Skeletal muscle cell (primary cell): Measurements from ENCODE around the gene FUT2.

Source experiments
- DNase-seq: peaks from one replicate; pipeline ENCODE4 v3.0.0-alpha.2; 2010; ENCODE audit warnings: low read depth
- H3K4me3 ChIP-seq: 2 replicates; pipeline ENCODE4 v1.5.1; 2011; ENCODE audit warnings: low read depth, mild to moderate bottlenecking, control low read depth, low read length, moderate library complexity

The FUT2 gene

DNA sequence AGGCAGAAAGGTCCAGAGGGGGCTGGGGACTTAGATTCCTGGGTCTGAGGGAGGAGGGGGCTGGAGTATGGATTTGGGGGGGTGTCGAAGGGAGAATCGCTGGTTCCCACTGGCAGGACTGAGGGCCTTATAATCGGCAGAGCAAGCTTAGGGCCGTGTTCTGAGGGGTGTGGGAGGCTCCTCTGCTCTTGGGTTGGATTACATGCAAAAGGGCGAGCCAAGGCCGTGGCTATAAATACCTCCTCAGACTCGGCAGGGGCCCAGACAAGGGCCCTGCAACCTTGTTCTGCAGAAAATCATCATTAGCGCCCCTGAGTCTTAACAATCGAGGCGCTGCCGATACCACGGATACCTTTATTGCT lies 24.5 kb downstream of the FUT2 start:
- DNase-seq, result no peak
- peak overlapping the region; percentile 66 for H3K4me3 ChIP-seq

DNA sequence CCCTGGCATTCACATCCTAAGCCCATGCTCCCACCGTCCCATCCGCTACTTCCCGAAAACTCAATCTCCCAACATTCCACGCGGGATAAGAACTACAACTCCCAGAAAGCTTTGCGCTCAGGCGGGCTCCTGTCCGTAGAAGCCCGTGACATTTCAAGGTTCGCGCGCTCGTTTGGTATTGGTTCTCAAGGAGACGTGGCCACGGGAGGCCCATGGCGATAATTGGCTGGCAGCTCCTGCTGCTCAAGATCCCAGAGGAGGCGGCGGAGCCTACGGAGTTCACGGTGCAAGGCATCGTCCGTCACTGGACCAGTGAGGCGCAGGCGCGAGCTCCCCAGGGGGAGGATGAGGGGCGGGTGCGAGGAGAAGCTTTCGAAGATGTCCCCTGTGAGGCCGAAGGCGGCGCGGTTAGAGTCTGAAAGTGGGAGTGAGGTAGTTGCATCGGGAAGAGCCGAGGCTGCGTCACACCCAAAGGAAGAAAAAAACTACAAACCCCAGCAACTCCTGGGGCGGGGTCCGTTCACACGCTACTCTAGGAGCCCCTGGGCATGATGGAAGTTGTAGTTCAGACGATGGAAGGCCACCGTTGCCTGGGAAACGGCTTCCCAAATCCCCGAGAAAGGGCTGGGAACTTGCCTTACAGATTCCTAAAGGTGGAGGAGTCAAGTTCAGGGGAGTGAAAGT lies 25.0 kb downstream of the FUT2 start:
- peak; percentile 98 for DNase-seq
- peak overlapping the region; percentile 66 for H3K4me3 ChIP-seq

DNA sequence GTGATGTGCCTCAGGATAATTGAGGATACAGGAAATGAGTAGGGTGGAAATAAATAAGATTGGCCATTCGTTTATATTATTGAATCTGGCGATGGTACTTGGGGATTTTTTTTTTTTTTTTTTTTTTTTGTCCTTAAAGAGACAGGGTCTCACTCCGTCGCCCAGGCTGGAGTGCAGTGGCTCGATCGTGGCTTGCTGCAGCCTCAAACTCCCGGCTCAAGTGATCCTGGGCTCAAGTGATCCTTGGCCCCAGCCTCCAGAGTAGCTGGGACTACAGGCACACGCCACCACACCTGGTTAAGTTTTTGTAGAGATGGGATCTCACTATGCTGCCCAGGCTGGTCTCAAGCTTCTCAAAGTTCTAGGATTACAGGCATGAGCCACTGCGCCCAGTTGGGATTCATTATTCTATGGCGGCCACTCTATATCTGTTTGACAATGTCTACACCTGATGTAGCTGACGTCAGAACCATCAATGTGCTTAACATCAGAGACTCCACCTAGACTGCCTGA lies 26.5 kb downstream of the FUT2 start:
- DNase-seq, result no peak
- H3K4me3 ChIP-seq, result no peak overlapping the region

DNA sequence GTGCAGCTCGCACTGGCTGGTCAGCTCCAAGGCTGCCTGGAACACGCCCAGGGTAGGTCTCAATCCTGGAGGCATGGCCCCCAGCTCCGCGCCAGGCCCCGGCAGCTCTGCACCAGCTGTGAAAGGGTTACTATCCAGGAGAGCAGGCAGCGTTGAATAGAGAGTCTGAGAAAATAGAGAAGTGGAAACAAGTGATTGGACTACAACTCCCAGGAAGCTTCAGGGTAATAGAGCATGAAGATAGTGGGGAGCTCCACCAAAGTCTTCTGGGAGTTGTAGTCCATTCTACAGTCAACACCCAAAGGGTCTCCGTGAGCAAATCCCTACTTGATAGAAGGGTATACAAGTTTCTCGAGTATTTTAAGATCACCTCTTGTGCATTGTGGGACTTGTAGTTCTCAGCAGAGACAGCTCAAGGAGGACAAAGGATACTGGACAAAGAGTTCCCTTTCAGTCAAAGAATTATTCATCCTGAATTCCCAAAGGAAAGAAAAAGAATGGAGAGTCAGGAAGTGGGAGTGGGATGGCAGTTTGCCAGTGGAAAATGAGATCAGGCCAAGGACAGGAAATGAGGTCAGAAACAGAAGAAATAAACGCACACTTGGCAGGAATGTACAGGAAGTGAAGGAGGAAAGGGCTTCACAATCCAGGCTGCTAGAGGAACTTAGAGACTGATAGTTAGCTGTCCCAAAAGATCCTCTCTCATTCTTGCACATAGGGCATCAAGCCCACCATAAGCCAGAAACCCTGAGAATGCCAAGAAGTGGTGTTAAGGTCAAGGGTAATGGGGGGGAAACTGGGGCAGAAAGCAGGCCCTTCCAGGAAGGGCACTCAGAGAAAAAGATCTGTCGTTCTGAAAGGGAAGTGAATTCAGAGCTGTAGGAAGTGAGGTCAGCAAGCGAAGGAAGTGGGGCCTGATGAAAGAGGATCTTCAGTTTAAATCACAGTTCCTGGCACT lies 29.3 kb downstream of the FUT2 start:
- DNase-seq, result peak; percentile 84
- H3K4me3 ChIP-seq, result no peak overlapping the region

DNA sequence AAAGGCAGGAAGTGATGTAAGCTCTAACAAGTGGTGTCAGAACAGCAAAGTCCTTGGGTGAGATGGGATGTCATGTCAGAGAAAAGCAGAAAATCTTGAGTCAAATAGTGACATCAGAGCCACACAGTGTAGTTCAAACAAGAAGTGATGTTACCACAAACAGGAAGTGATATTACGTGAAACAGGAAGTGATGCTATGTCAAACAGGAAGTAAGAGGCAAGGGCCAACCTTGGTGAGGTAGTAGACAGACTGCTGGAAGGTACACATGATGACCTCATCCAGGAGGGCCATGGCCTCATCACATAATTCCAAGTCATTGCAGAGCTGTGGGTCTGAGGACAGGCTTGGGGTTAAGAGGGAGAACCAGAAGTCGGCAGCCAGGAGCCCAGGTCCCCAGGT lies 30.8 kb downstream of the FUT2 start:
- no peak for DNase-seq
- H3K4me3 ChIP-seq, result no peak overlapping the region

DNA sequence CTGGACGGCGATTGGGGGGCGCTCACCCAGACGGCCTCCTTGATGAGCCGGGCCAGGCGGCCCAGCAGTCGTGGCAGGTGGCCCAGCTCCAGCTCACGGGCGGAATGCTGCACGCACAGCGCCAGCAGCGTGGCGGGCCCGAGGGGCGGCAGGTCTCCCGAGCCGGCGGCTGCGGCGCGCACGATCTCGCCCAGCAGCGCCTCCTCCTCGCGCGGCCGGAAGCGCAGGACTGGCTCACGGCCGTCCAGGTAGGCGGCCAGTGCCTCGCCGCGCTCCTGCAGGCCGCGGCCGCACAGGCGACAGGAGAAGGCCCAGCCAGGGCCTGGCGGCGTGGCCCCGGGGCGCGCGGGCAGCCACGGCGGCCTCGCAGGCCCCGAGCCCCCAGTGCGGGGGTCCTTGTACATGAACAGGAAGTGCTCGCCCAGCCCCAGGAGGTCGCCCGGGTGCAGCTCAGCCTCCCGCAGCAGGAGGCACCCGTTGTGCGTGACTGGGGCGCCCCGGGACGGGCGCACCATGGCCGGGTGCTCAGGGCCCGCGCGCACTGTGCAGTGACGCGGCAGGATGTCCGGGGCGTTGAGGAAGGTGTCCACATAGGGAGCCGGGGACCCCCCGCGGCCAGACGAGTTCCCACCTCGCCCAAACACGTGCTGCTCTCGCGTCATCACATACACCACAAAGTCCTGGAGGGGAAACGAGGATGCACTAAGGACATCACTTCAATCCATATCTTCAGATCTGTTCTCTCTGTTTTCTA lies 33.3 kb downstream of the FUT2 start:
- H3K4me3 ChIP-seq, result peak overlapping the region; percentile 9
- no peak for DNase-seq

DNA sequence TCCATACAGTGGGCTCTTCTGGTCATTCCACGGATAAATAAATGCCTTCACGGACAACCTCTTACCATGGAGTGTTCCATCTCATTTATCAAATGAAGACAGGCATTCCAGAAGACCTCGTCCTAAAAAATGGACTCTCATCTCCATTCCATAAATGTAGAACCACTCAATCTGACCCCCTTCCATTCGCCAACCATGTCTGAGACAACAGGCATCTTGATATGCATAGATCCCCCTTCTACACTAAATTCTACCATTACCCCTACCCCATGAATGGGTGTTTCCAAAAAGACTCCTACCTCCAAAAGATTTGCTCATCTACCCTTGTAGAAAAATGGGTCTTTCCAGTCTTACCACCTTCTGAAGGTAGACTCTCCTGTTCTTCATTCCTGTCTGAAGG lies 35.7 kb downstream of the FUT2 start:
- no peak for DNase-seq
- no peak overlapping the region for H3K4me3 ChIP-seq

DNA sequence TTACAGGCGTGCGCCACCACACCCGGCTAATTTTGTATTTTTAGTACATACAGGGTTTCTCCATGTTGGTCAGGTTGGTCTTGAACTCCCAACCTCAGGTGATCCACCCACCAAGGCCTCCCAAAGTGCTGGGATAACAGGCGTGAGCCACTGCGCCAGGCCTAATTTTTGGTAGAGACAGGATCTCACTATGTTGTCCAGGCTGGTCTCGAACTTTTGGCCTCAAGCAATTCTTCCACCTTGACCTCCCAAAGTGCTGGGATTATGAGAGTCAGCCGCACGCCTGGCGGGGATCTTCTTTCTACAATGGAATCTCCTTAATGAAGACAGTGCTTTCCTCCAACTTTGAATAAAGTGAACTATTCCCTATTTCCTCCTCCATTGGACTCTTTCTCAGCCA lies 38.9 kb downstream of the FUT2 start:
- no peak overlapping the region for H3K4me3 ChIP-seq
- DNase-seq, result no peak

DNA sequence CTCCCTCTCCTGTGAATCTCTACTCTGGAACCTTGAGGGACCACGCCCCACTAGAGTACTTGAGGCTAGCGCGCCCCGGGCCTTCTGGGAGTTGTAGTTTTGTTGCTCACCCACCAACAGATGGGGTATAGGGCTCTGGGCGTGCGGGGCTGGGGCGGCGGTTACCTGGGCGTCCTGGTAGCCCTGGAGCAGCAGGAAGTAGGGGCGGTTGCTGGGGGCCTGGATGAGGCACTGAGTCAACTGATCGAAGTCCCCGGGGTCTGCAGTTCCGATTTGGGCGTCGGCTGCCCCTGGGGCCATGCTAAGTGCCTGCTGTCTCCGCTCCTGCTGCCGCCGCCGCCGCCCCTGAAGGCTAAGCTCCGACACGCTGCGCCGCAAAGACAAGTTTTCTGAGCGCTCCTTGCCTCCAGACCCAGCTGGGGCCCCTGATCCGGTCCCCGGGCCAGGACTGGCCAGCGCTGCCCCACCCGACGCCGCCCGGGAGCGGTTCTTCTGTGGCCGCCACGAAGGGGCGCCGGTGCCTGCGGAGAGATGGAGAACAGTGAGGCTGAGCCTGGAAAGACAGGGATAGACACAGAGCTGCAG lies 39.4 kb downstream of the FUT2 start:
- DNase-seq, result no peak
- peak overlapping the region; percentile 18 for H3K4me3 ChIP-seq

DNA sequence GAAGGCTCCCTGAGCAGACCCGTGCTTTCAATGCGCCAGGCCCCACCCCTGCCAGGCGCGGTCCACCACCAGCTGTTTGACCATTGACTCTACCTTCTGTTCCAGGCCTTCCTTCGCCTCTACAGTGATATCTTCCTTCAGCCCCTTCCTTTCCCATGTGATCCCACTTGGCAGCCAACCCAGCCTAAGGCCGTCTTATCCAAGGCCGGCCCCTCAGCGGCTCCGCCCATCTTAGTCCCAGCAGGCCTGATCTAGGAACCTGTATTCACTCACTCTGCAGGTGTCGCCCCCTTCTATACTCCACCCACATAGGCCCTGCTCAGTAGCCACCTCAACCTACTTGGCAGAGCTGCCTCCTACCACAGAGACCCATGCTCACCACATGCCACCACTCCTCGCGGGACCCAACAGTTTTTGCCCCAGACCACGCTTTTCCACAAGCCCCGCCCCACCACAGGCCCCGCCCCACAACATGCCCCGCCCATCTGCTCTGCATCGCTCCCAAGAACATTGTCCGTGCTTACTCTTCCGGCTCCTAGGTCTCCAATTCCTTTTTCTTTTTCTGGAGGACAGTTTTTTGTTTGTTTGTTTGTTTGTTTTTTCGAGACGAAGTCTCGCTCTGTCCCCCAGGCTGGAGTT lies 41.7 kb downstream of the FUT2 start:
- no peak for DNase-seq

DNA sequence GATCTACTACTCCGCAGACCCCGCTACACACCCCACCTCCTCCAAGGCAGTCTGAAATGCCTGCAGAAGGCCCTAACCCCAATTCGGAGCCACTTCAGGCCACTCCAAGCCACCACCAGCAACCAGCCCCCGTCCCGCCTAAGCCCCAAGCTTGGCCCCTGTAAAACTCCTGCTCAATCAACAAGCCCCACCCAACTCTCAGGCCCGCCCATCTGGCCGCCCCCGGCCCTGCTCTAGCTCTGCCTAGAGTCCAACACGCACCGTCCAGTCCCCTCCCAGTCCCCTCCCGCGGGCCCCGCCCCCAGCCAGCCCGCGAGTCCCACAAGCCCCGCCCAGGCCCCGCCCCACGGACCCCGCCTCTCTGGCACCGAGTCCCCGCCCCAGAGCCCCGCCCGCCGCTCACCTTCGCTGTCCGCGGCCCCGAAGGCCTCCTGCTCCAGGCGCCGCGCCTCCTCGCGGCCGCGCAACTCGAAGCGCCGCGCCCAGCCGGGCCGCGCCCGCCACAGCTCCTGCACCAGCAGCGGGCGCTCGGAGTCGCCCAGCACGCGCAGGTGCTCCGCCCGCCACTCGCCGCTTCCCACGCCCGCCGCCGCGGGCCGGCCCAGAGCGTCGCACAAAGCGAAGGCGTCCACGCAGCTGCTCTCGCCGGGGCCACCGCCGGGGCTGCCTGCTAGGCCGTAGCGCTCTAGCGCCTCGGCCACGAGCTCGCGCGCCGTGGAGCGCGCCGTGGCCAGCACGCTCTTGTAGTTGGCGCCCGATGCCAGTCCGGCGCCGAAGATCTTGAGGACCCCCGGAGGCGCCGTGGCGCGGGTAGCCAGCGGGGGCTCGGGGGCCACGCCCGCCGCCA lies 43.0 kb downstream of the FUT2 start:
- H3K4me3 ChIP-seq, result peak overlapping the region; percentile 47
- peak; percentile 28 for DNase-seq

More for the DNA sequence above, 41.7 kb downstream of the FUT2 start:
- H3K4me3 ChIP-seq, result no peak overlapping the region

DNA sequence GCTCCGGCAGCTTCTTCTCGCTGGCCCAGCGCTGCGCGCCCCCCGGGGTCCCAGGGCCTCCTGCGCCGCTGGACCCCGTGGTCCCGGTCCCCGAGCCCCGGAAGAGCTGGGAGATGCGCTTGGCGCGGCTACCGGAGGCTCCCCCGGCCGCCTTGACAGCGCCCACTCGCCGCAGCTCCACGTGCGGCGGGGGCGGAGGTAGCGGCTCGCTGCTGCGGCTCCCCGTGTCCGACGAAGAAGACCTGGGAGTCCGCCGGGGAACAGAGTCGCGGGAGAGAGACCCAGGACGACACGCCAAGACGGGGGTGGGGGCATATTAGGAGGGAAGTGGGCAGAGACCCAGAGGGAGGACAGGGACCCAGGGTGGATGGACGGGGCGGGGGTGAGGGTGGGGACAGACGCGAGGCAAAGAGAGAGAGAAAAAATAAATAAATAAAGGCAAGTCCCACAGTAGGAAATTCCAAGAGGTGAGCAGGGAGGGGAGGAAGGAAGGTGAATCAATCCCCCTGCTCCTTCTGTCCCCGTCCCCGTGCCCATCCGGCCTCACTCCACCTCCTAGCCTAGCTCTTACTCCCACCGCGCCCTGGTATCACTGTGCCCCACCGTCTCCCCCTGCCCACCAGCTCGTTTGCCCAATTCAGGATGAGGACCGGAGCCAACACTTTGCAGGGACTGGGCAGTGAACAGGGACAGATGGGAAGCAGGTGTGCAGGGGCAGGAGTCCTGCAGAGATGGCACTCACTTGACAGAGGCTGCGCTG lies 43.8 kb downstream of the FUT2 start:
- no peak for DNase-seq
- peak overlapping the region; percentile 47 for H3K4me3 ChIP-seq

DNA sequence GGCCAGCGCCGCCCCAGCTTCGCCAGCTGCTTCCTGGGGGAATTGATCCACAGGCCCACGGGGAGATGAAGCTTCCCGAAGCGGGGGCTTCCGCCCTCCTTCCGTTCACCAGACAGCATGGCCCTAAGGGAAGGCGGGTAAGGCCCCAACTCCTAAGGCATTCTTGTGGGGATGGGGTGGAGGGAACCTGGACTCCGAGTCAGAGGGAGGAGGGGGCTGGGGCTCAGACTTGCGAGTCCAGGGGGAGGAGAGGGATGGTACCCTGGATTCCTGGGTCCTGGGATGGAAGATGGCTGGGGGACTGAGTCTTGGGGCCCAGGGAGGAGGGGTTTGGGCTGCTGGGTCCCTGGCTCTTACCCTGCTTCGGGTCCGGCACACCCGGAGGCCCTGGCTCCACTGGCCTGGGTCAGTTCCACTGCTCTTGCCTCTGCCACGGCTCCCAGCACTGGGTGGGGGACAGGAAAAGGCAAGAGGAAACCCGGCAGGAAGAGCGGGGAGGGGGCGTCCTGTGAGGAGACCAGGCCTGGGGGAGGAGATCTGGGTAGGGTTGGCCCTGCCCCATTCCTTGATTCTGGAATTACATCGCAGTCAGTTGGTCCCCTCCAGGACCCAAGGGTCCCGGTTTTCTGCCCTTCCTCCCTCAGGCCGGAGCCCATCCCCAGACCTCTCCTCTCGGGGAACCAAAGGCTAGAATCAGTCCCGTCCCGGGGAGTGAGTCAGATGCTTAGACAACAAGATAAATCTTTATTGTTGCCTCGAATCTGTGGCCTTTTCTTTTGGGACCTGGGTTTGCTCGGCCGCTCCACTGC lies 44.6 kb downstream of the FUT2 start, which contains the start of gene RASIP1:
RASIP1 (minus strand) TSS at position 447 of the 809 bp plus-strand sequence; CDS start at position 119, 328 bp downstream.
- H3K4me3 ChIP-seq, result peak within 1 kb of the TSS; percentile 47
- DNase-seq, result no peak

DNA sequence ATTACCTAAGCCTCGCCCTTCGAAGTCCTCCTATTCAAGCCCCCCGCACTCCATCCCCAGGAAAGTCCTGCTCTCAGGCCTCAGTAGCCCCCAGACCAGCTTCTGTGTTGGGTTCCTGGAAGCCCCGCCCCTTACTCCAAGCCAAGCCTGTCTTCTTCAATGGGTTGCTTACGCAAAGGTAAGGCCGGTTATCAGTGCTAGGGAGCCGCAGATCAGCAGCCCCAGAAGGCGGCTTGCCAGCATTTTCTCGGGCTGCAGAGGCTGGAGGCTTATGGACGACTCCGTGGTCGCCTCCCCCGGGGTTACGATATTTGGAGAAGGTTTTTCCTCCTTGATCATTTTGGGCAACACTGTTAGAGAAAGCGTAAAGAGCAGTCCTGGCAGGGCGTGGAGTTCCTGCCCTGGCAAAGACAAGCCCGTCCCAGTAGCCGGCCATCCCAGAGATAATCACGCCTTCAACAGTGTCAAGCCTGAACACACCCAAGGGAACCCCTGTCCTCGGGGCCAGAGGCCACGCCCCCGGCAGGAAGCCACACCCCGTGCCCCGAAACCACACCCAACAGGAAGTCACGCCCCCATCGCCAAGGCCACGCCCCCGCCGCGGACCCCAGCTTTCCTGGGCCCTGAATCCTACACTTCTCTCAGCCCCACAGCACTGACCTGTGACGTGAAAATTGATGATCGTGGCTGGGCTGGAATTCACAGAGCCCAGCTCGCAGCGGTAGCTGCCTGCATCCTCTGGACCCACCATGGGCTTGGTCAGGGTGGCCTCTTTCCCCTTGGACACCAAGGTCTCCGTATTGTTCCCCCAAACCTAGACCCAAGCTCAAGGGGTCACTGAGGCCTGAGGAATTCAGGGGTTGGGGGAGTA lies 45.6 kb downstream of the FUT2 start:
- no peak for DNase-seq
- no peak overlapping the region for H3K4me3 ChIP-seq

DNA sequence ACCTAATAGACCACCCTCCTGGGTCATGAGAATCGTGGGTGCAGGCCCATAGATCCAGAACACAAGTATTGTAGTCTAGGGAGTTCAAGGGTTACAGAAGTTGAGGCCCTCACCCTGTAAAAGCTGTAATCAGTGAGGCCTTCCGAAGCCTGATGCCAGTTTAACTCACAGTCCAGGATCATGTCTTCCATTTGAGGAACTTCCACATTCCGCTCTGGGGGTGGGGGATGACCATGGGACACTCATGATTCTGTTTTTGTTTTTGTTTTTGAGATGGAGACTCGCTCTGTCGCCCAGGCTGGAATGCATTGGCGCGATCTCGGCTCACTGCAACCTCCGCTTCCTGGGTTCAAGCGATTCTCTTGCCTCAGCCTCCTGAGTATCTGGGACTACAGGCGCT lies 46.3 kb downstream of the FUT2 start:
- DNase-seq, result no peak
- no peak overlapping the region for H3K4me3 ChIP-seq
